ENCODE measurements around the gene NIFK.

Gene NIFK

GRCh38 chr2:121754851-121755236, 18.2 kb upstream of the NIFK start:
- Histone ChIP-seq H3F3A (ENCODE audit: low read depth) (no peaks in the 10 kb centered on the region), H3K27me3 (ENCODE audit: insufficient read depth, low read length, poor library complexity, severe bottlenecking) (no peaks in the 10 kb centered on the region), H3K79me2 (ENCODE audit: insufficient read depth, low read length) (peaks cover 55% of the 10 kb centered on the region), H3K36me3 (ENCODE audit: insufficient read depth, low read length) (peaks cover 3% of the 10 kb centered on the region; the same call in 1 of the 2 replicates), H4K20me1 (ENCODE audit: insufficient read depth, low read length, poor library complexity, severe bottlenecking) (peaks cover 27% of the 10 kb centered on the region), H3K4me2 (ENCODE audit: low read depth, low read length, poor library complexity, severe bottlenecking) (peak overlapping the region; percentile 89), H2AFZ (ENCODE audit: low read length) (peak overlapping the region; percentile 66; the same call in 1 of the 2 replicates), H3K4me3 (ENCODE audit: low read length, poor library complexity, severe bottlenecking) (peak overlapping the region; percentile 100), H3K9me3 (ENCODE audit: insufficient read depth, low read depth, low read length) (no peaks in the 10 kb centered on the region), H3K4me1 (ENCODE audit: insufficient read depth, low read length, poor library complexity, severe bottlenecking) (peaks cover 25% of the 10 kb centered on the region), H3K9ac (ENCODE audit: low read depth, low read length, poor library complexity, severe bottlenecking) (peak overlapping the region; percentile 79), H3K9me2 (replicated peaks; ENCODE audit: low read depth, low read length) (no peaks in the 10 kb centered on the region)
- TF ChIP-seq EZH2phosphoT487 (IDR thresholded peaks at IDR 0.05; ENCODE audit: borderline replicate concordance) (no peak), CTCF (conservative IDR thresholded peaks at IDR 0.05; ENCODE audit: low read length) (no peak)

GRCh38 chr2:121748202-121748601, 11.5 kb upstream of the NIFK start:
- no peaks in the 10 kb centered on the region for H4K20me1 ChIP-seq (ENCODE audit: insufficient read depth, low read length, poor library complexity, severe bottlenecking)
- H2AFZ ChIP-seq (ENCODE audit: low read length) = peak overlapping the region; percentile 95
- no peaks in the 10 kb centered on the region for H3K9me2 ChIP-seq (replicated peaks; ENCODE audit: low read depth, low read length)
- no peaks in the 10 kb centered on the region for H3K4me1 ChIP-seq (ENCODE audit: insufficient read depth, low read length, poor library complexity, severe bottlenecking)
- H3K79me2 ChIP-seq (ENCODE audit: insufficient read depth, low read length) = no peaks in the 10 kb centered on the region
- H3K4me2 ChIP-seq (ENCODE audit: low read depth, low read length, poor library complexity, severe bottlenecking) = no peak overlapping the region
- H3K27me3 ChIP-seq (ENCODE audit: insufficient read depth, low read length, poor library complexity, severe bottlenecking) = no peaks in the 10 kb centered on the region
- H3K4me3 ChIP-seq (ENCODE audit: low read length, poor library complexity, severe bottlenecking) = no peak overlapping the region
- no peak overlapping the region for H3K9ac ChIP-seq (ENCODE audit: low read depth, low read length, poor library complexity, severe bottlenecking)
- no peak for TF ChIP-seq EZH2phosphoT487 (IDR thresholded peaks at IDR 0.05; ENCODE audit: borderline replicate concordance)
- TF ChIP-seq CTCF (conservative IDR thresholded peaks at IDR 0.05; ENCODE audit: low read length) = peak; percentile 70
- no peaks in the 10 kb centered on the region for H3F3A ChIP-seq (ENCODE audit: low read depth)
- H3K9me3 ChIP-seq (ENCODE audit: insufficient read depth, low read depth, low read length) = no peaks in the 10 kb centered on the region
- H3K36me3 ChIP-seq (ENCODE audit: insufficient read depth, low read length) = no peaks in the 10 kb centered on the region

GRCh38 chr2:121746071-121746578, 9.4 kb upstream of the NIFK start:
- no peaks in the 10 kb centered on the region for H3F3A ChIP-seq (ENCODE audit: low read depth)
- no peak overlapping the region for H3K4me2 ChIP-seq (ENCODE audit: low read depth, low read length, poor library complexity, severe bottlenecking)
- H3K79me2 ChIP-seq (ENCODE audit: insufficient read depth, low read length) = no peaks in the 10 kb centered on the region
- no peaks in the 10 kb centered on the region for H4K20me1 ChIP-seq (ENCODE audit: insufficient read depth, low read length, poor library complexity, severe bottlenecking)
- no peak overlapping the region for H3K9ac ChIP-seq (ENCODE audit: low read depth, low read length, poor library complexity, severe bottlenecking)
- H3K9me2 ChIP-seq (replicated peaks; ENCODE audit: low read depth, low read length) = no peaks in the 10 kb centered on the region
- H3K36me3 ChIP-seq (ENCODE audit: insufficient read depth, low read length) = no peaks in the 10 kb centered on the region
- no peaks in the 10 kb centered on the region for H3K9me3 ChIP-seq (ENCODE audit: insufficient read depth, low read depth, low read length)
- H3K4me3 ChIP-seq (ENCODE audit: low read length, poor library complexity, severe bottlenecking) = no peak overlapping the region
- H3K27me3 ChIP-seq (ENCODE audit: insufficient read depth, low read length, poor library complexity, severe bottlenecking) = no peaks in the 10 kb centered on the region
- H3K4me1 ChIP-seq (ENCODE audit: insufficient read depth, low read length, poor library complexity, severe bottlenecking) = no peaks in the 10 kb centered on the region
- H2AFZ ChIP-seq (ENCODE audit: low read length) = no peak overlapping the region
- TF ChIP-seq EZH2phosphoT487 (IDR thresholded peaks at IDR 0.05; ENCODE audit: borderline replicate concordance) (no peak), CTCF (conservative IDR thresholded peaks at IDR 0.05; ENCODE audit: low read length) (no peak)
